NCI-H1105 treated with DMSO at 0.1 percent for 48 hours (cell line): ENCODE data around the gene SKI.
A peak's percentile ranks its signal among the peaks of the same experiment; 100 is the strongest.

Source experiments
- DNase-seq: peaks from one replicate; lab custom pipeline; 2025; lab: John Stamatoyannopoulos, UW

Gene SKI

DNA sequence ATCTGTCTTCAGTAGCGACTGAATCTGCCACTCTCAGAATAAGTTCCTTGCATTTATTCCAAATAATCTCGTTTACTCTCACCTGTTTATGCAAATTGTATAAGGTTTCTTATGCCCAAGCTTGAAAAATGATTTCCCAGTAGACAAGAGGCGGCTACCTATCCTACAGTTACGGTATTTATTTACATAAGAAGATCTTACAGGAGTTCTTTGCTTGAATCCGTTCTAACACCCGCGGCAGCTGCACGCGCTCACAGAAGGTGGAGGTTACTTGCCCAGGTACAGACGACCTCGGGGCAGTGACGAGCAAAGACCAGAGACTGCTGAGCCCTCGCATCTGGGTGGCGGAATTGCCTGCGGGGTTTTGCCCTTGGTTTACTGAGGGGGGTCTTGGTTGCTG lies 79.9 kb downstream of the SKI start:
- DNase-seq, result no peak

GRCh38 chr1:2308844-2309243 lies 80.7 kb downstream of the SKI start:
- no peak for DNase-seq

DNA sequence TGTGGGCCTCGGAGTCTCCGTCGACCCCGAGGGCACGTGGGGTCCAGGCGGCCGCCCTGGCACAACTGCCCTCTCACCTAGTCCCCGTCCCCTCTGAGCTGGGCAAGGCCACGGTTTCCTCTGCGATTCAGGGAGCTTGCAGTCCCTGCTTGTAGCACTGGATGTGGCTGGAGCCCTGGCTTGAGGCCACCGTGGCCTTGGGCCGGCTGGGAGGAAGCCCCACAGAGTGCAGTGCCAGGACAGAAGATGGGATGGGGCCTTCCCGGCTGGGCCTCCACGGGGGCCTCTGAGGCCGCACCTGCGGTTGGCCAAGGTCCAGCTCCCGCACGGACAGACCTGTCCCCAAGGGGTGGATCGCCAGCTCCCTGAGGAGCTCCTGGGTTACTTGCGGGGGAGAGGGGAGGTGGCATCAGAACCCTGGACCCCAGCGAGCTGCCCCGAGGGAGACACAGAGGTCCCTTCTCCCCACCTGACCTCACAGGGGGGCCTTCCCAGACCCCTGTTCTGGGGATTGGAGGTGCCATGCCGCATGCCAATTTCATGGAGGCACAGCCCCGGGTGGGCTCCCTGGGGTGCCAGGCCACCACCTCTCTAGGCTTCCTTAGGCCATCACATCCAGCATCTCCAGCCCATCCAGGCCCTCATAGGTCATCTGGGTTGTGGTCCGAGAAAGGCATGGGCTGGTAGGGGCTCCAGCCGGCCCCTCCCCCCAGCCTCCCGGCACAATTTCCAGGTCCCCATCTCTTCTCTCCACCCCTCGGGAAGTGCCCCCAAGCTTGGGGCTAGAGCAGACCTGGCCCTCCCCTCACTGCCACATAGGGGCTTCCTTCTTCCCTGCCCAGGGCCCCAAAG lies 82.4 kb downstream of the SKI start:
- no peak for DNase-seq

GRCh38 chr1:2311184-2312032 lies 83.3 kb downstream of the SKI start:
- peak; percentile 7 for DNase-seq

DNA sequence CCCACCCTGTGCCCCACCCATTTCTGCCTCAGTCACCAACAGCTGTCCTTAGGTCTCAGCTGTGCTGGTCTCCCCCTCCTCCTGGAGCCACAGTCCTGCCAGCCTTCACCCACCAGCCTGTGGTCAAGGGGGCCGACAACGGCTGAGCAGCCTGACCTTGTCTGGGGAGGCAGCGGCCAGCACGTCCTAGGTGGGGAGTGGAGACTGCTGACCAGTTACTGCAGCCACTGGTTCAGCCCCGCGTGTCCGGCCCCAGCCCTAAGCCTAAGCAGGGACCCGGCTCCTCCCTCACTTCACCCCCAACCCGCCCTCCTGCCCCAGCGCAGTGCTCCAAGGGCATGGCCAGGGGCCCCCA lies 84.0 kb downstream of the SKI start:
- no peak for DNase-seq

GRCh38 chr1:2312515-2313301 lies 84.6 kb downstream of the SKI start:
- DNase-seq, result no peak

GRCh38 chr1:2313651-2314261 lies 85.6 kb downstream of the SKI start:
- DNase-seq, result no peak

- peak; percentile 1 for DNase-seq
Measured at GRCh38 chr1:2314273-2314802, 86.2 kb downstream of the SKI start.

DNA sequence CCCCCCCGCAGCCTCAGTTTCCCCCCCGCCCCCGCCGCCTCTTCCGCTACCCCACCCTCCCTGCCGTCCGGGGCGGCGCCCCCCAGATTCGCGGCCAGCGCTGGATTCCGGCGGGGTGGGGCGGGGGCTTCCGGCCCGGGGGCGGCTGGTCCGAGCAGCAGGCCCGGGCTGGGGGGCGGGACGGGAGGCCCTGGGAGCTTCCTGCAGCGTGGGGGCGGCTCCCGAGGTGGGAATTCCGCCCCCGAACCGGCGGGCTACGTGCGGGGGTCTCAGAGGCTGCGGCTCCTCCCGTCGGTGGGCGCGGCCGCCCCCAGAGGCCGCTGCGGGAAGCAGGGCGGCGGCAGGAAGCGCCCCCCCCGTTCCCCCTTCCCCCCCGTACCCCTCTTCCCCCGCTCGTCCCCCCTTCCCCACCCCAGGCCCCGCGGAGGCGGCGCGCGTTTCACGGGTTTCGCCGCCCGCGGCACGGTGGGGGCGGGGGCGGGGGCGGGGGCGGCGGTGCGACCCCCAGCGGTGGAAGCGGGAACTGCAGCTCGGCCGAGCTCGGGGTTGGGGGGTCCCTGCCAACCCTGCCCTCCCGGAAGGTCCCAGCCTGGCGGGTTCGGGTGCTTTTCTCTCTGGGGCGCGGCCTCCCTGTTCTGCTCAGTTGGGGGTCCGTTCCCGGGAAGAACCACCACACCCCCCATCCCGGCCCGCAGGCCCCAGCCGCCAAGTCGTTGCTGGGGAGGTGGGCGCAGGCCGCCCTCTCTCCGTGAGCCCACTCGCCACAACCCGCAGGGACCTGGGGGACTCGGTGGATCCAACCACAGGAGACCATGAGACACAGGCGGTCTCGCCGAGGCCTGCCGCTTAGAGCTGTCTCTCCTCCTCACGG lies 86.9 kb downstream of the SKI start:
- peak; percentile 11 for DNase-seq

GRCh38 chr1:2315674-2316450 lies 87.7 kb downstream of the SKI start:
- DNase-seq, result no peak

GRCh38 chr1:2316451-2316961 lies 88.4 kb downstream of the SKI start:
- DNase-seq, result no peak

DNA sequence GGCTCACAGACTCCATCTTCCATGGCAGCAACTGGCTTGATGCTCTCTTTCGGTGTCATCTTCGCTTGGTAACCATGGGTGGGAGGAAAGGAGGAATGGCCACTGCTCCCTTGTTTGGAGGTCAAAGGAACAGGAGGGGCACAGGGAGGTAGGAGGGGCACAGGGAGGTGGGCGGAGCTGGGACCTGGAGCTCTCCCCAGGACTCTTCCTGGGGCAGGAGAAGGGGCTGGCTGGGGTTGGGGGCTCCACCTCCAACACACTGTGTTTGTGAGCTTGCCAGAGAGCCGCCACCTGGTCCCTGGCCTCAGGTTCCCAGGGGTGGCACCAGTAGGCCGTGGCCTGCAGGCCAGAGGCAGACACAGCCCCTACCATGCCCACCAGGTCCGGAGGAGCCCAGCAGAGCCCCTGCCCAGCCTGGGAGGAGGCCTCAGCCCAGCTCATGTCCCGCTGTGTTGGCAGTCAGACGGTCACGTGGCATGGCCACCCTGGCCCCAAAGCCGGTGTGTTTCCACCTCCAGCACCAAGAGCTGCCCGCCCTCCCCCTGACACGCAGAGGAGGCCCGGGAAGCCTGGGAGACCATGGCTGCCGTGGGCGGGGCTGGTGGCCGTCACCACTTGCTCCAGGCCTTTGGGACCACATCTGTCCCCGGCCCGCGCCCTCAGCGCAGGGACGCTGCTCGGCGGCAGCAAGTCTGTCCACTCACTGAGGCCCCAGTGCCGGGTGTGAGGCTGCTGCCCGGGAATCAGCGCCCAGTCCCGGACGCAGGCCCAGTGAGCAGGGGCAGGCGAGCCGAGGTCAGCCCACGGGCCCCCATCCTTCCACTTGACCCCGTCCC lies 89.3 kb downstream of the SKI start:
- no peak for DNase-seq

- DNase-seq, result no peak
Measured at GRCh38 chr1:2318314-2319278, 90.5 kb downstream of the SKI start.

DNA sequence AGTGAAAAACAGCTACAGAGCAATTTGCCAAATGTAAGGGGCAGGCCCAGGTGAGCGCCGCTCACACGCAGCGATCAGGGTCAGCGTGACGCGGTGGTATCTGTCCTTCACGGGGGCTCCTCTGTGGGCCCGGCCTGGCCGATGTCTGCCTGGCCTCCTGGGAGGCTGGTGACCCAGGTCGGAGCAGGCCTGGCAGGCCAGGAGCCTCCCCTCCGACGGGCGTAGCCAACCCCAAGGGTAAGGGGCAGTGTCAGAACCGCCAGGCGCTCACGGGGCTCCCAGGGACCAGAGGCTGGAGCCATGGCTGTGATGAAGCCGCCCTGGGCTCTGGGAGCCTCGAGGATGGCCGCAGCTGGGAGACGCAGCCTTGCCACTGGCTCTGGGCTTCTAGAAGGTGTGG lies 91.2 kb downstream of the SKI start:
- DNase-seq, result no peak

DNA sequence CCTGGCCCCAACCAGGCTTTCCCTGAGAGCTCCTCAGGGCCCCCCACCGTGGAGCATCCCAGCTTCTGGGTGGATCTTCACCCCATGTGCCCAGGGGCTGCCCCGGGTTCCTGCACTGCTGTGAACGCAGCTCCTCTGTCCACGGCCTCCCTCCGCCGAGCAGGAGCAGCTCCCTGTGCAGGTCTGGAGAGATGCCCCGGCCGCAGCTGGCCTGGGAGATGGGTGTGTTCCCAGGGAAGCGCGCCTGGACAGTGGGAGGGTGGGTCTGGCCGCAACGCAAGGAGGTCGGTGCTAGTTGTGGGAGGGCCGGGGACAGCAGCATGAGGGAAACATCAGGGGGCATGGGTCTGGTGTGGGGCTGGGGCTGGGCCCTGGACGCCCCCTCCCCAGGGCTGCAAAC lies 91.9 kb downstream of the SKI start:
- DNase-seq, result no peak

DNA sequence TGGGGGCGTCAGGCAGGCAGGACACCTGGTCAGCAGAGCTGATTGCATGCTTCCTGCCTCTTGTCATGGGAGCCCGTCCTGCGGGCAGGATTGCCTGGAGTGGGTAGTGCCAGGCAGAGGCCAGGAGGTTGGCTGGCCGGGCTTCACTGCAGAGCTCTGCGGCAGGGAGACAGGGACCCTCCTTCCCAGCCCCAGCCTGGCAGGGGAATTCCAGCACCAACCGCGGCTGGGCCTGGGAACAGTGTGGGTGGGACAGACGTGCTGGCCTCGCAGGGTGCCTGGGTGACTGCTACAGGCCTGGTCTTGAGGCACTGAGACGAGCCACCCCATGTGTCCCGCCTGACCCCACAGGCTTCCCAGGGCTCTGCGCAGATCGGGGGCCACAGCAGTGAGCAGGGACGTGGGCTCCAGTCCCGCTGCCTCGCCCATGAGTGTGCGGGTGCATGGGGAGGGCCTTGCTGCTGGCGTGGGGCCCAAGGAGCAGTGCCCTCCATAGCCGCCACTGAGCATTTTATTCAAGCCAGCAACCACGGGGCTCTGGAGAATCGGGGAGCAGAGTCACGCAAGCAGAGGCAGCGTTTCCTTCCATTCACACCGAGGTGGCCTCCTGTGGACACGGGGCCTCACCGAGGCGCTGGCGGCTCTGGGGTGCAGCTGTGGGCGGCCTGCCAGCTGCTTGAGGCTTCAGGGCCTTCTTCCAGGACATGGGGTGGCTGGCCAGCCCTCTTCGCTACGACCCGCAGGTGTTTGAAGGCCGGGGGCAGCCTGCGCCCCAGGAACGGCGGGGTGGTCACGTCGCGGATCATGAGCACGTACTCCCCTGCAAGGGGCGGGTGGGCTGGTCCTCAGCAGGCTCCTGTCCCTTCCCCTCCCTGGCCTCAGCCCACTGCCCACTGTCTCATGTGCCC lies 92.9 kb downstream of the SKI start:
- no peak for DNase-seq
